Activated CD4-positive, alpha-beta memory T cell treated with anti-CD3 and anti-CD28 coated beads for 36 hours (primary cell): ENCODE data around the gene UBE2F. TPM values are rescaled to one million over a fixed set of nuclear protein-coding genes. Genes with fewer than 3 reads are reported as not detected.

Source experiments
- CTCF ChIA-PET: fragments of 350-600 bp; sonication (Branson Sonifier 250); formaldehyde crosslinking; loops from one replicate; lab custom pipeline; 2021; ENCODE audit warnings: antibody characterized with exemption, inconsistent platforms; lab: Charles Lee
- POLR2A ChIA-PET: fragments of 350-600 bp; sonication (Branson Sonifier 250); formaldehyde crosslinking; loops from one replicate; lab custom pipeline; 2021; ENCODE audit warnings: antibody characterized with exemption; lab: Charles Lee
- DNase-seq: peaks from one replicate; pipeline ENCODE4 v3.0.0-alpha.2; 2020
- H3K27ac Mint-ChIP-seq: one replicate; pipeline ENCODE4 v1.8.0; 2021; ENCODE audit warnings: mixed read lengths
- H3K27me3 Mint-ChIP-seq: one replicate; pipeline ENCODE4 v1.8.0; 2021; ENCODE audit warnings: mixed read lengths
- H3K36me3 Mint-ChIP-seq: one replicate; pipeline ENCODE4 v1.8.0; 2021; ENCODE audit warnings: mixed read lengths
- H3K4me1 Mint-ChIP-seq: one replicate; pipeline ENCODE4 v1.8.0; 2021; ENCODE audit warnings: low read depth, mixed read lengths
- H3K4me3 Mint-ChIP-seq: one replicate; pipeline ENCODE4 v1.8.0; 2021; ENCODE audit warnings: mild to moderate bottlenecking, mixed read lengths
- H3K9me3 Mint-ChIP-seq: one replicate; pipeline ENCODE4 v1.8.0; 2021; ENCODE audit warnings: mixed read lengths
- intact Hi-C: fragments of 100-400 bp; cut with micrococcal nuclease; formaldehyde crosslinking; loops from one replicate; pipeline ENCODE4 v1.15.1; 2023
- total RNA-seq, 2 experiments: library from RNA; stranded (reverse); gene quantifications; one replicate each; pipeline ENCODE4 v1.2.3, GENCODE V29; 2021

The UBE2F gene, protein sequence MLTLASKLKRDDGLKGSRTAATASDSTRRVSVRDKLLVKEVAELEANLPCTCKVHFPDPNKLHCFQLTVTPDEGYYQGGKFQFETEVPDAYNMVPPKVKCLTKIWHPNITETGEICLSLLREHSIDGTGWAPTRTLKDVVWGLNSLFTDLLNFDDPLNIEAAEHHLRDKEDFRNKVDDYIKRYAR
- total RNA-seq = 10 to 100 TPM; 50.7 to 52.9 TPM

DNA sequence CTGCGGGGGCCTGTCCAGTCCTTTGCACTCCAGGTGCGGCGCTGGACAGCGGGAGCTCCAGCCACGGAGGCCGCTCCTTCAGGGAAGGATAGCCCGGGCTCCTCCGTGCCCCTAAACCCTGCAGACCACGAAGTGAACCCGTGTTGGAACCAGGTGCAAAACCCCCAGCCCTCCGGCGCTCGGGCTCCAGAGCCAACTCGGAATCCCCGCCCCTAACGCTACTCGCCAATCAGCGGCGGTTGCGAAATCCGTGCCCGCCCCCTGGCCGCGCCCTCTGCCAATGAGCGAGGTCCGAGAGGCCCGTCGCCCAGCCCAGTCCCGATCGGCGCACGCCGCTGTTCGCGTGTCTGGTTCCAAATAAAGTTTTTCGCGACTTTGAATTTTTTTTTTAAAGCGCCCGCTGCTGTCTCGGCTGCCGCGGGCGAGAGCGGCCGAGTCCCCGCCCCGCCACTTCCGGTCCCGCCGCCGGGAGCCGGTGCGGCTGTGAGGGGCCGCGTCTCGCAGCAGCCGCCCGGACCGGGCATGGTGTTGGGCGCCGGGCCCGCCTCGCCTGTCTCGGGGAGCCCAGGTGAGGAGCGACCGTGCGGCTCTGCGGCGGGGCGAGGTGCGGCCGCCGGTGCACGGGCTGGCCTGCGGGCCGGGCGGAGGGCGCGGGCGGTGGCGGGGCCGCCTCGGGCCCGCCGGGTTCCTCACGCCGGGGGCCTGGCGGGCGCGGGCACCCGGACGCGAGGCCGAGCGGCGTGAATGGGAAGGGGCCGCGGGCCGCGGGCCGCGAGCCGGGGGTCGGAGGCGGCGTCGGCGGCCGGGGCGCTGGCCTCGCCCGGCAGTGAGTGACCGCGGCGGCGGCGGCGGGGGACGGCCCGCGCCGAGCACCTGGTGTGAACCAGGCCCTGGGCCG lies at the start of gene UBE2F:
TSS of gene UBE2F (plus strand) at position 450 of the 898 bp plus-strand sequence. CDS start 6,094 bp downstream, outside the sequence.
- Mint-ChIP-seq H3K27ac (peak within 1 kb of the TSS; percentile 77), H3K9me3 (peaks cover 16% of the 10 kb centered on the region), H3K4me3 (peak within 1 kb of the TSS; percentile 86), H3K27me3 (no peaks in the 10 kb centered on the region), H3K4me1 (peaks cover 40% of the 10 kb centered on the region), H3K36me3 (peaks cover 2% of the 10 kb centered on the region)
- CTCF ChIA-PET = no interaction called here
- intact Hi-C loops = loop anchor here (1.0 to 10.0 kb wide), 7 partner anchors 31 to 460 kb away; partner anchors contain the start of genes ASB1 and RAMP1
- DNase-seq = peak; percentile 98
- POLR2A ChIA-PET = no interaction called here

DNA sequence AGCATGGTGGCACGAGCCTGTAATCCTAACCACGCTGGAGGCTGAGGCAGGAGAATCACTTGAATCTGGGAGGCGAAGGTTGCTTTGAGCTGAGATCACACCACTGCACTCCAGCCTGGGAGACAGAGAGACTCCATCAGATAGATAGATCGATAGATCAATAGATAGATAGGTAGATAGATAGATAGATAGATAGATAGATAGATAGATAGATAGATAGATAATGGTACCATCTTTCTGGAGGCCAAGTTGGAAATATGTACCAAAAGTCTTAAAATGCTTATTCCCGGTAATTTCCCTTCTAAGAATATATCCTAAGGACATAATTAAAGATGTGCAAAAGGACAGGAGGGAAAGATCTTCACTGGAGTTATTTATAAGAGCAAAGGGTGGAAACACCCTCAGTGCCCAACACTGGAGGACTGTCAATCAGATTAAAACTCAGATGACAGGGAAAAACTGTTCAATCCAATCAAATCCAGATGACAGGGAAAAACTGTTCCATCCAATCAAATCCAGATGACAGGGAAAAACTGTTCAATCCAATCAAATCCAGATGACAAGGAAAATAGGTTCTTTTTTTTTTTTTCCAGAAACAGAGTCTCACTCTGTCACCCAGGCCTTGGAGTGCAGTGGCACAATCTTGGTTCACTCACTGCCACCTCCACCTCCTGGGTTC lies 49.0 kb upstream of the UBE2F start:
- Mint-ChIP-seq H3K9me3 (no peaks in the 10 kb centered on the region), H3K27ac (no peak overlapping the region), H3K4me1 (peaks cover 8% of the 10 kb centered on the region), H3K4me3 (no peak overlapping the region), H3K36me3 (no peaks in the 10 kb centered on the region), H3K27me3 (no peaks in the 10 kb centered on the region)
- intact Hi-C loops = no loop called here
- ChIA-PET POLR2A (no interaction called here), CTCF (no interaction called here)
- DNase-seq = no peak

DNA sequence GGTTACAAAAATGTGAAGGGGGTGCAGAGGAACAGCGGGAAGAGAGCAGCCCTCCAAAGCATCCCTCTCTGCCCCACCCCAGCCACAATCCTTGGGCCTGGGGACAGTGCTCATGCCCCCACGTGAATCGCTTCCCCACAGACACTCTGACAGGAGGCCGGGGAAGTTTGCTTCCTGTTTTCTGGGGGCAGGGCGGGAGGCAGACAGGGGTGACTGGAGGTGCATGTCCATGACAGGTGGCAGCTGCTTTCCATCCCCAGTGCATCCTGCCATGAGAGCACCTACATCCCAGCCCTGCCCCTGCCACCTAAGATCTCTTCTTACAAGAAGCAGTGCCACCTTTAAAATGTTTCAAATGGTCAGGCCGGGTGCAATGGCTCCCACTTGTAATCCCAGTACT lies 47.2 kb upstream of the UBE2F start:
- intact Hi-C loops = no loop called here
- Mint-ChIP-seq H3K4me3 (no peak overlapping the region), H3K9me3 (no peaks in the 10 kb centered on the region), H3K27me3 (no peaks in the 10 kb centered on the region), H3K36me3 (no peaks in the 10 kb centered on the region), H3K27ac (no peak overlapping the region), H3K4me1 (peaks cover 17% of the 10 kb centered on the region)
- ChIA-PET CTCF (interaction anchor here (1.1 kb wide), 1 partner anchor 220 kb away, joined by 3 read pairs; no protein-coding TSS in a partner anchor), POLR2A (no interaction called here)
- no peak for DNase-seq

DNA sequence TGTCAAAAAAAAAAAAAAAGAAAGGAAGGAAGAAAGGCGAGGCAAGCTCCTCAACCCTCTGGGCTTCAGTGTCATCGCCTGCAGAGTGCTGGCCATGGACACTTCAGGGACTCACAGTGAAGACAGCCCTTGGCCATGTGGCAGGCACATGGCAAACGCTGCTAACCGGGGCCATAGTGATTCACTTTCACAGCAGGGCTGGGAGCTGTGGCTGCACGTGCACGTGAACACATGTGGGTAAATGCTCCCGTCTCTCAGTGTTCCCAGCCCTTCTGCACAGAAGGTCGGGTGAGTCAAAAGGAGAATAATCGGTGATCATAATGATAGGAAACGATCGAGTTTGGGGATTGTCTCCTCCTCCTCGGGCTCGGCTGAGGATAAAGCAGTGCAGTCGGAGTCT lies 46.1 kb upstream of the UBE2F start:
- intact Hi-C loops = loop anchor here (5.0 kb wide), 1 partner anchor 47 kb away; the partner anchor contains the start of gene UBE2F

DNA sequence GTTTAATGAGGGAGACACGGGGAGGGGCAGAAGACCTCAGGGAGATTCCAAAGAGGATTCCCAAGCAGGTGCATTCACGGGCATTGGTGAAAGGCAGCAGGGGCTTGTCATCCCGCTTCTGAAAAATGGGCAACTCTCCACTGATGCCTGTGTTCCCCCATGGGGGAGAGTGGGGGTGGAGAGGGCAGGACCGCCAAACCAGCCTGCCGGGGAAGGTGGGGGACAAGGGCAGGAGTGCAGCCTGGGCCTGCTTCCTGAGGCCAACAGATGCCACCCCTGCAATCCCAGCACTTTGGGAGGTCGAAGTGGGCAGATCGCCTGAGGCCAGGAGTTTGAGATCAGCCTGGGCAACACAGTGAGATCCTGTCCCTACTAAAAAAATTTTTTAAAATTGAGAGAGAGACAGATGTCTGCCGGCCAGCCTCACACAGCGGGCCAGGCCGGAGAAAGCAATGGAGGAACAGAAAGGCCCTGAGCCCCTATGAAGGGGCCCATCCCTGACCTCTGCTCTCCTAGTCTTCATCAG lies 44.8 kb upstream of the UBE2F start:
- Mint-ChIP-seq H3K4me1 (peaks cover 30% of the 10 kb centered on the region), H3K27me3 (no peaks in the 10 kb centered on the region), H3K36me3 (no peaks in the 10 kb centered on the region), H3K27ac (no peak overlapping the region), H3K9me3 (no peaks in the 10 kb centered on the region), H3K4me3 (no peak overlapping the region)
- CTCF ChIA-PET = interaction anchor here (1.2 to 2.9 kb wide), 4 partner anchors 10 to 20 kb away, joined by 3 to 12 read pairs (median 8); no protein-coding TSS in a partner anchor
- POLR2A ChIA-PET = no interaction called here
- intact Hi-C loops = loop anchor here (5.0 kb wide), 1 partner anchor 45 kb away; the partner anchor contains the start of gene UBE2F
- no peak for DNase-seq

More for the DNA sequence above, 46.1 kb upstream of the UBE2F start:
- Mint-ChIP-seq H3K4me1 (peaks cover 21% of the 10 kb centered on the region), H3K27ac (no peak overlapping the region), H3K4me3 (no peak overlapping the region), H3K36me3 (no peaks in the 10 kb centered on the region), H3K9me3 (no peaks in the 10 kb centered on the region), H3K27me3 (no peaks in the 10 kb centered on the region)
- CTCF ChIA-PET = no interaction called here
- POLR2A ChIA-PET = no interaction called here
- no peak for DNase-seq

DNA sequence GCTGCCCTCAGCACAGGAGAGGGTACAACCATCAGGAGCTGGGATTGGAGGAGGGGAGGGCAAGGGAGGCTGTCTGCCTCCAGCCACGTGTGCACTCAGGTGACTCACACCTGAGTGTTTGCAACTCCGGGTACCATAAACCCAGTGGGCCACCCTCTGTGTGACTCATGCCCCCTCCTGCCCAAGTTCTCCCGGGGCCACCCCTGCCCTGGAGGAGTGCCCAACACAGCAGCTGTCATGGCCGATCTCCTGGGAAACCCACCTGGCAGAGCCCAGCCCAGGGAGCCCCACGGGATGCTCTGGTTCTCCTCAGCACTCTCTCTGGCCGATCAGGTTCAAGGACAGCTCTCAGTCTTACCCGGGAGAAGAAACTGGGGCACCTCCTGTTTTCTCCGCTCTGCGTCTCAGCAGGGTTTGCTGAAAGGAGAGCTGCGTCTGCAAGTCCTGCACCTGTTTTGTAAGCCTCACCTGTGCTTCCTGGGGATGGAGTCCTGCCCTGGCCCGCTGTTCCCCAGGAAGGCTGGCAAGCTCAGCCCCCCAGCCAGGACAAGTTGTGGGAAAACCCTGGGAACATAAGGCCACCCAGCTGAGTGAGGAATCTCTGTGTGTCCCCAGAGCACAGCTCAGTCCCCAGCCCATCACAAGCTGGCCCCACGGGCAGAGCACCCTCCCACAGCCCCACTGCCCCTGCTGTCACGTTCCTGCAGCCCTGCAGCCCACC lies 44.0 kb upstream of the UBE2F start:
- H3K4me1 Mint-ChIP-seq = peaks cover 33% of the 10 kb centered on the region
- peak; percentile 37 for DNase-seq
- no peaks in the 10 kb centered on the region for H3K9me3 Mint-ChIP-seq
- intact Hi-C loops = loop anchor here (5.0 kb wide), 1 partner anchor 44 kb away; the partner anchor contains the start of gene UBE2F
- H3K27me3 Mint-ChIP-seq = no peaks in the 10 kb centered on the region
- H3K4me3 Mint-ChIP-seq = no peak overlapping the region
- ChIA-PET CTCF (interaction anchor here (0.6 to 2.9 kb wide), 24 partner anchors 9 to 410 kb away, joined by 3 to 12 read pairs (median 3); partner anchors contain the start of gene SCLY), POLR2A (no interaction called here)
- H3K27ac Mint-ChIP-seq = no peak overlapping the region
- H3K36me3 Mint-ChIP-seq = no peaks in the 10 kb centered on the region

DNA sequence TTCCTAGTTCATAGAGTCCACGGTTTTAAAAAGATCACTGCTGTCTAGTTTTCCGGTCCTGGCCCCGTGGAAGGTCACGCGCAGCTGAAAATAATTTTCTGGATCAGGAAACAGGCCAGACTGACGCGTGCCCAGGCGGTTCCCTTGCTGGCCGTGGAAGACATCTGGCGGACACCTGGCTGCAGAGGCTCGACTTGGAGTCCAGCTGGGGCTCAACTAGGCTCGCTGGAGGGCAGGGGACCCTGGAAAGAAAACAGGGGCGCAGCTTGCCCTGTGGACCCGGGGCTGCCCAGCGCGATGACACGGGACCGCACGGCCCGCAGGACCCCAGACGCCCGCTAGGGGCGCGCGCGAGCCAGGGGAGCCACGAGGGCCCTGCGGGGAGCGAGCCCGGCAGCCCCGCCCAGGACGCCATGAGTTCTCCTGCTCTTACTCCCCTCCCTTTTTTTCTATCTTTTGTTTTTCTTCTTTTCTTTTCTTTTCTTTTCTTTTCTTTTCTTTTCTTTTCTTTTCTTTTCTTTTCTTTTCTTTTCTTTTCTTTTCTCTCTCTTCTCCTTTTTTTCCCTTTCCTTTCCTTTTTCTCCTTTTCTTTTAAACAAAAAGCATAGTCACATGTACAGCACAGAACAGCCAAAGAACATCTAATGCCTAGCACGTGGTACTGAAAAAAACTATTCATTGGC lies 43.2 kb upstream of the UBE2F start:
- peaks cover 33% of the 10 kb centered on the region for H3K4me1 Mint-ChIP-seq
- DNase-seq = peak; percentile 85
- no peaks in the 10 kb centered on the region for H3K36me3 Mint-ChIP-seq
- no peaks in the 10 kb centered on the region for H3K27me3 Mint-ChIP-seq
- POLR2A ChIA-PET = no interaction called here
- CTCF ChIA-PET = interaction anchor here (0.6 to 2.9 kb wide), 26 partner anchors 8 to 411 kb away, joined by 3 to 12 read pairs (median 3); partner anchors contain the start of gene SCLY
- intact Hi-C loops = loop anchor here (5.0 kb wide), 1 partner anchor 44 kb away; the partner anchor contains the start of gene UBE2F
- no peaks in the 10 kb centered on the region for H3K9me3 Mint-ChIP-seq
- no peak overlapping the region for H3K27ac Mint-ChIP-seq
- H3K4me3 Mint-ChIP-seq = peak overlapping the region; percentile 48

DNA sequence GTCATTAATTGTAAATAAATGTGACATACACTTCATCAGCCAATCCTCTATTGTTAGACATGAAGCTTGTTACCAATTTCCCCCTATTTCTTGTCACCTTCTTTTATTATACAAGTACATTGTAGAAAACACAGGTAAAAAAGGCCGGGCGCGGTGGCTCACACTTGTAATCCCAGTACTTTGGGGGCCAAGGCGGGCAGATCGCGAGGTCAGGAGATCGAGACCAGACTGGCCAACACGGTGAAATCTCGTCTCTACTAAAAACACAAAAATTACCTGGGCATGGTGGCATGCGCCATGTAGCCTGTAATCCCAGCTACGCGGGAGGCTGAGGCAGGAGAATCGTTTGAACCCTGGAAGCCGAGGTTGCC lies 42.7 kb upstream of the UBE2F start:
- Mint-ChIP-seq H3K4me1 (peaks cover 33% of the 10 kb centered on the region), H3K36me3 (no peaks in the 10 kb centered on the region), H3K9me3 (no peaks in the 10 kb centered on the region), H3K4me3 (no peak overlapping the region), H3K27ac (no peak overlapping the region), H3K27me3 (no peaks in the 10 kb centered on the region)
- DNase-seq = no peak
- intact Hi-C loops = loop anchor here (5.0 kb wide), 1 partner anchor 43 kb away; the partner anchor contains the start of gene UBE2F
- POLR2A ChIA-PET = no interaction called here
- CTCF ChIA-PET = interaction anchor here (0.7 to 2.9 kb wide), 8 partner anchors 15 to 140 kb away, joined by 3 to 12 read pairs (median 3); no protein-coding TSS in a partner anchor

DNA sequence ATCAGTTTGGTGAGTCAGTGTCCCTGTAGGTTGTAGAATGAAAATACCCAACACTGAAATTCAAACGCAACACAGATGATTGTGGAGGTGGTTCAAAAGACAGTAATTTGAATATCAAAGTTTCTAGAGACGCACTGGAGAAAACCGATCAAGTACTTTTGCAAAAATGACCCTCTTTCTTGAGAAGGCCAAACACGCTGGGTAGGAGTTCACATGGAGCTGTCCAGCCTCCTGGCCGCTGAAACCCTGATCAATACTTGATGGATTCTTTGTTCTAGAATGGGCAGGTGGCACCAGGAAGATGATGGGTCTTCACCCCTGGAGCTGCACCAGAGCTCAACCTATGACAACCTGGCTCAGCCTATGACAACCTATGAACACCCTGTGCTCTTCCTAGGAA lies 39.7 kb upstream of the UBE2F start:
- Mint-ChIP-seq H3K36me3 (no peaks in the 10 kb centered on the region), H3K4me3 (no peak overlapping the region), H3K9me3 (peaks cover 6% of the 10 kb centered on the region), H3K27ac (no peak overlapping the region), H3K27me3 (no peaks in the 10 kb centered on the region), H3K4me1 (peaks cover 30% of the 10 kb centered on the region)
- peak; percentile 38 for DNase-seq
- CTCF ChIA-PET = no interaction called here
- POLR2A ChIA-PET = no interaction called here
- intact Hi-C loops = no loop called here

DNA sequence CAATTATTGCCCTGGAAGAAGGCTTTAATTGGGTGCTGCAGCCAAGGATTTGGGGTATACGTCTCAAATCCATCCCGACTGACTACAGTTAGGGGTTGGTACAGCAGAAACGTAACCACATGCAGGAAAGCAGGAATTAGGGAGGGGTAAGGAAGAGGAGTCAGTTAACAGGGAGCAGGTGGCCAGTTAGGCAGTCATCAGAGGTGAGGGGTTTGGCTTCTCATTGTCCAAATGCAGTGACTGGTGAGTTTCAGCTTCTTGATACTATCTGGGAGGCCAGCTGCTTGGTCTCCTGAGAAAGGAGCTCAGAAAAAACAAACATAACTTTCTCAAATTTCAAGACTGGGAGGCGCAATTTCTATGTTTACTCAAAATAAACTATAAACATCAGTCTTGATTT lies 38.8 kb upstream of the UBE2F start:
- Mint-ChIP-seq H3K27ac (no peak overlapping the region), H3K27me3 (no peaks in the 10 kb centered on the region), H3K4me1 (peaks cover 26% of the 10 kb centered on the region), H3K9me3 (peaks cover 6% of the 10 kb centered on the region), H3K4me3 (no peak overlapping the region), H3K36me3 (no peaks in the 10 kb centered on the region)
- CTCF ChIA-PET = no interaction called here
- intact Hi-C loops = no loop called here
- POLR2A ChIA-PET = no interaction called here
- DNase-seq = no peak
